CD14-positive monocyte (primary cell): ENCODE data around the gene IGSF8. TPM values are rescaled to one million over a fixed set of nuclear protein-coding genes. Genes with fewer than 3 reads are reported as not detected.

Experiments used
- DNase-seq, 3 donors: peaks; one replicate each; pipeline ENCODE4 v3.0.0-alpha.2; 2011 to 2022
- H2AFZ ChIP-seq: 2 replicates; pipeline ENCODE4 v1.6.0; 2012; ENCODE audit warnings: mild to moderate bottlenecking, low read depth, low read length, inconsistent platforms; ENCODE audit not compliant: insufficient read depth, poor library complexity, severe bottlenecking
- H3K27ac ChIP-seq, 2 donors: 1 replicate in 1 of 2; 2 replicates in 1 of 2; pipeline ENCODE4 v1.5.1; 2012 to 2013; ENCODE audit warnings: low read length in 2 of 2, control low read depth in 1 of 2, inconsistent platforms in 1 of 2, low read depth in 1 of 2, mild to moderate bottlenecking in 1 of 2
- H3K27me3 ChIP-seq, 2 donors: one replicate each; pipeline versions ENCODE4 v1.6.0 to v1.6.1; 2011 to 2013; ENCODE audit warnings: low read length in 2 of 2; ENCODE audit not compliant: control insufficient read depth in 2 of 2, insufficient read depth in 2 of 2
- H3K36me3 ChIP-seq, 2 donors: replicated peaks in 1 of 2; 1 replicate in 1 of 2; 2 replicates in 1 of 2; pipeline versions ENCODE4 v1.5.1 to v1.6.1; 2012 to 2013; ENCODE audit warnings: low read length in 2 of 2, control low read depth in 1 of 2, inconsistent platforms in 1 of 2, mild to moderate bottlenecking in 1 of 2; ENCODE audit not compliant: insufficient read depth in 2 of 2, control insufficient read depth in 1 of 2
- H3K4me1 ChIP-seq, 2 donors: 1 replicate in 1 of 2; 2 replicates in 1 of 2; pipeline versions ENCODE4 v1.5.1 to v1.6.1; 2012 to 2013; ENCODE audit warnings: low read length in 2 of 2, control low read depth in 1 of 2, inconsistent platforms in 1 of 2, mild to moderate bottlenecking in 1 of 2, moderate library complexity in 1 of 2; ENCODE audit not compliant: insufficient read depth in 2 of 2, control insufficient read depth in 1 of 2
- H3K4me2 ChIP-seq: replicated peaks from 2 replicates; pipeline ENCODE3; 2012; ENCODE audit warnings: low read length, moderate library complexity, mild to moderate bottlenecking; ENCODE audit not compliant: poor library complexity, severe bottlenecking; ENCODE audit errors: extremely low read depth
- H3K4me3 ChIP-seq, 3 experiments: fragments of 200-600 bp in 1 of 3; sonication (generic) in 1 of 3; replicated peaks in 1 of 3; 1 replicate in 2 of 3; 2 replicates in 1 of 3; pipeline ENCODE4 v1.5.1; 2011 to 2013; ENCODE audit warnings: low read length in 3 of 3, mild to moderate bottlenecking in 3 of 3, control low read depth in 2 of 3, low read depth in 2 of 3, inconsistent platforms in 1 of 3, moderate library complexity in 1 of 3
- H3K79me2 ChIP-seq: 2 replicates; pipeline ENCODE4 v1.6.0; 2012; ENCODE audit warnings: mild to moderate bottlenecking, control low read depth, inconsistent platforms, low read length, moderate library complexity; ENCODE audit not compliant: insufficient read depth
- H3K9ac ChIP-seq: 2 replicates; pipeline ENCODE4 v1.6.0; 2017; ENCODE audit warnings: low read length, mild to moderate bottlenecking; ENCODE audit not compliant: insufficient read depth, poor library complexity, severe bottlenecking
- H3K9me3 ChIP-seq, 2 donors: replicated peaks in 1 of 2; 1 replicate in 1 of 2; 2 replicates in 1 of 2; pipeline versions ENCODE4 v1.5.1 to v1.6.1; 2012 to 2013; ENCODE audit warnings: low read length in 2 of 2, control low read depth in 1 of 2; ENCODE audit not compliant: control insufficient read depth in 1 of 2, insufficient read depth in 1 of 2
- H4K20me1 ChIP-seq: 2 replicates; pipeline ENCODE4 v1.6.0; 2012; ENCODE audit warnings: mild to moderate bottlenecking, low read length, control low read depth, moderate library complexity; ENCODE audit not compliant: insufficient read depth
- H3K27ac Mint-ChIP-seq, 7 donors: one replicate each; pipeline ENCODE4 v1.8.0; 2020; ENCODE audit warnings: mild to moderate bottlenecking in 7 of 7, mixed read lengths in 7 of 7, moderate library complexity in 6 of 7, inconsistent platforms in 2 of 7
- H3K27me3 Mint-ChIP-seq, 3 donors: one replicate each; pipeline ENCODE4 v1.8.0; 2021 to 2022; ENCODE audit warnings: low read depth in 3 of 3, mild to moderate bottlenecking in 3 of 3, mixed read lengths in 3 of 3, moderate library complexity in 3 of 3, inconsistent platforms in 1 of 3
- H3K36me3 Mint-ChIP-seq, 2 donors: one replicate each; pipeline ENCODE4 v1.8.0; 2020; ENCODE audit warnings: mixed read lengths in 2 of 2, inconsistent platforms in 1 of 2, mild to moderate bottlenecking in 1 of 2
- H3K4me1 Mint-ChIP-seq: one replicate; pipeline ENCODE4 v1.8.0; 2020; ENCODE audit warnings: mild to moderate bottlenecking, mixed read lengths
- H3K4me3 Mint-ChIP-seq, 2 donors: one replicate each; pipeline ENCODE4 v1.8.0; 2020; ENCODE audit warnings: mild to moderate bottlenecking in 2 of 2, mixed read lengths in 2 of 2, moderate library complexity in 1 of 2
- H3K9me3 Mint-ChIP-seq, 7 donors: one replicate each; pipeline ENCODE4 v1.8.0; 2020 to 2022; ENCODE audit warnings: mixed read lengths in 7 of 7, mild to moderate bottlenecking in 6 of 7, moderate library complexity in 6 of 7, inconsistent platforms in 2 of 7
- CTCF ChIP-seq: fragments of 200-600 bp; IDR thresholded peaks from one replicate; pipeline ENCODE4 v1.8.0; 2022; ENCODE audit warnings: antibody characterized with exemption, mild to moderate bottlenecking
- WGBS: methylation state at CpG from one replicate; pipeline ENCODE4 v1.1.5; 2013; ENCODE audit warnings: missing lambda C conversion rate; ENCODE audit not compliant: insufficient coverage; 5-methylcytosine and 5-hydroxymethylcytosine counted together
- intact Hi-C, 2 donors: fragments of 100-400 bp; cut with micrococcal nuclease; formaldehyde crosslinking; loops; one replicate each; pipeline versions ENCODE4 v1.15.0 to v1.15.1; 2023
- polyA plus RNA-seq, 3 donors: library from polyadenylated mRNA; depleted of rRNA in 1 of 3; unstranded in 2 of 3; stranded (reverse) in 1 of 3; fragments of 300-500 nt in 2 of 3; fragments of >200 nt in 1 of 3; fragmentation: Illumina TruSeq in 2 of 3; gene quantifications; 1 replicate in 2 of 3; 2 replicates in 1 of 3; pipeline ENCODE4 v1.2.3, GENCODE V29; 2012 to 2021

IGSF8 gene
- polyA plus RNA-seq, 3 donors = 9.6 to 23.9 (median 10.8) TPM

- H3K4me3 Mint-ChIP-seq = peak overlapping the region in 1 of 2 donors; percentile 77
- H3K36me3 Mint-ChIP-seq = peaks cover 0 to 6% of the 10 kb centered on the region in 2 donors
- no peaks in the 10 kb centered on the region for H4K20me1 ChIP-seq
- H3K4me1 Mint-ChIP-seq = peaks cover 20% of the 10 kb centered on the region
- TF ChIP-seq CTCF = no peak
- no peak for DNase-seq
- 92% methylated on average over 2 of the region's 3 CpGs for WGBS
- peak overlapping the region in 1 of 7 donors; percentile 25 for H3K27ac Mint-ChIP-seq
- H3K27me3 Mint-ChIP-seq = peaks cover 31 to 63% (median 50%) of the 10 kb centered on the region in 3 donors
- H3K27me3 ChIP-seq = peaks cover 27 to 55% of the 10 kb centered on the region in 2 donors
- H3K9ac ChIP-seq = no peak overlapping the region
- intact Hi-C loops = loop anchor here (5.0 kb wide), 1 partner anchor 36 kb away; no protein-coding TSS in a partner anchor
- peaks cover 0 to 9% (median 0%) of the 10 kb centered on the region in 7 donors for H3K9me3 Mint-ChIP-seq
- H3K4me3 ChIP-seq = no peak overlapping the region
- H3K79me2 ChIP-seq = no peaks in the 10 kb centered on the region
- H3K27ac ChIP-seq = no peak overlapping the region
- no peaks in the 10 kb centered on the region for H3K36me3 ChIP-seq
- no peak overlapping the region for H3K4me2 ChIP-seq
- peaks cover 10 to 18% of the 10 kb centered on the region in 2 donors for H3K4me1 ChIP-seq
- no peaks in the 10 kb centered on the region for H3K9me3 ChIP-seq
- H2AFZ ChIP-seq = no peak overlapping the region
Observed at GRCh38 chr1:160082926-160083325, 15.5 kb downstream of the IGSF8 start.

- Histone ChIP-seq H3K79me2 (no peaks in the 10 kb centered on the region), H2AFZ (no peak overlapping the region), H3K27me3 (peaks cover 27 to 55% of the 10 kb centered on the region in 2 donors), H3K4me2 (no peak overlapping the region), H4K20me1 (no peaks in the 10 kb centered on the region), H3K9me3 (no peaks in the 10 kb centered on the region), H3K27ac (no peak overlapping the region), H3K36me3 (no peaks in the 10 kb centered on the region), H3K4me3 (no peak overlapping the region), H3K9ac (no peak overlapping the region), H3K4me1 (peaks cover 15 to 23% of the 10 kb centered on the region in 2 donors)
- TF ChIP-seq CTCF = no peak
- Mint-ChIP-seq H3K36me3 (peaks cover 0 to 6% of the 10 kb centered on the region in 2 donors), H3K9me3 (peaks cover 0 to 9% (median 0%) of the 10 kb centered on the region in 7 donors), H3K4me1 (peaks cover 21% of the 10 kb centered on the region), H3K27ac (no peak overlapping the region), H3K4me3 (peak overlapping the region in 1 of 2 donors; percentile 71), H3K27me3 (peaks cover 29 to 63% (median 50%) of the 10 kb centered on the region in 3 donors)
- WGBS = no CpG with 5 or more reads among the region's 2 CpGs
- DNase-seq = no peak
- intact Hi-C loops = loop anchor here (5.0 kb wide), 1 partner anchor 35 kb away; no protein-coding TSS in a partner anchor
Observed at GRCh38 chr1:160082487-160082886, 15.9 kb downstream of the IGSF8 start.
